Measurements from ENCODE around the gene NCBP1. TPM values are rescaled to one million over a fixed set of nuclear protein-coding genes. Genes with fewer than 3 reads are reported as not detected.

NCBP1 gene
- total RNA-seq, 2 donors from 2014 or later, result 16.1 to 28.7 TPM

GRCh38 chr9:97688654-97689053 lies 55.0 kb downstream of the NCBP1 start:
- H3K9me3 ChIP-seq, result no peaks in the 10 kb centered on the region
- no peaks in the 10 kb centered on the region for H3K27me3 ChIP-seq (replicated peaks; ENCODE audit: insufficient read depth)
- no peak for TF ChIP-seq CTCF (IDR thresholded peaks at IDR 0.05)
- no peak for DNase-seq (ENCODE audit: low spot score)
- peaks cover 39% of the 10 kb centered on the region for H3K36me3 ChIP-seq
- H3K4me1 ChIP-seq (ENCODE audit: control insufficient read depth in 1 of 2, low read depth in 2 of 2), result peaks cover 9 to 21% of the 10 kb centered on the region in 2 donors
- H3K27ac ChIP-seq, result peak overlapping the region in 1 of 2 donors; percentile 1
- no peak overlapping the region for H3K4me3 ChIP-seq
- no peak for ATAC-seq (ENCODE audit: insufficient number of reproducible peaks, low FRiP score, low read depth)

GRCh38 chr9:97689401-97690180 lies 56.0 kb downstream of the NCBP1 start:
- TF ChIP-seq CTCF (IDR thresholded peaks at IDR 0.05), result no peak
- peak overlapping the region; percentile 13 to 15 for H3K27ac ChIP-seq
- DNase-seq (ENCODE audit: low spot score) (no peak), ATAC-seq (ENCODE audit: insufficient number of reproducible peaks, low FRiP score, low read depth) (no peak)
- H3K27me3 ChIP-seq (replicated peaks; ENCODE audit: insufficient read depth), result no peaks in the 10 kb centered on the region
- H3K36me3 ChIP-seq, result peaks cover 31% of the 10 kb centered on the region
- no peak overlapping the region for H3K4me3 ChIP-seq
- no peaks in the 10 kb centered on the region for H3K9me3 ChIP-seq
- H3K4me1 ChIP-seq (ENCODE audit: control insufficient read depth in 1 of 2, low read depth in 2 of 2), result peaks cover 9 to 30% of the 10 kb centered on the region in 2 donors

- Histone ChIP-seq H3K36me3 (peaks cover 11% of the 10 kb centered on the region), H3K4me1 (ENCODE audit: control insufficient read depth in 1 of 2, low read depth in 2 of 2) (peaks cover 16 to 44% of the 10 kb centered on the region in 2 donors), H3K9me3 (no peaks in the 10 kb centered on the region), H3K27ac (no peak overlapping the region), H3K27me3 (replicated peaks; ENCODE audit: insufficient read depth) (no peaks in the 10 kb centered on the region), H3K4me3 (no peak overlapping the region)
- DNase-seq (ENCODE audit: low spot score), result no peak
- ATAC-seq (ENCODE audit: insufficient number of reproducible peaks, low FRiP score, low read depth), result no peak
- no peak for TF ChIP-seq CTCF (IDR thresholded peaks at IDR 0.05)
Measured at GRCh38 chr9:97694769-97695168, 61.1 kb downstream of the NCBP1 start.

- TF ChIP-seq CTCF (IDR thresholded peaks at IDR 0.05), result no peak
- Histone ChIP-seq H3K9me3 (no peaks in the 10 kb centered on the region), H3K27ac (no peak overlapping the region), H3K27me3 (replicated peaks; ENCODE audit: insufficient read depth) (no peaks in the 10 kb centered on the region), H3K4me1 (ENCODE audit: control insufficient read depth in 1 of 2, low read depth in 2 of 2) (peaks cover 13 to 37% of the 10 kb centered on the region in 2 donors), H3K36me3 (peaks cover 11% of the 10 kb centered on the region), H3K4me3 (peak overlapping the region; percentile 92)
- ATAC-seq (ENCODE audit: insufficient number of reproducible peaks, low FRiP score, low read depth) (no peak), DNase-seq (ENCODE audit: low spot score) (no peak)
Measured at GRCh38 chr9:97695390-97695789, 61.8 kb downstream of the NCBP1 start.

- H3K4me1 ChIP-seq (ENCODE audit: control insufficient read depth in 1 of 2, low read depth in 2 of 2), result peaks cover 13 to 36% of the 10 kb centered on the region in 2 donors
- H3K27ac ChIP-seq, result peak overlapping the region; percentile 85 to 95
- H3K36me3 ChIP-seq, result peaks cover 4% of the 10 kb centered on the region
- DNase-seq (ENCODE audit: low spot score) (no peak), ATAC-seq (ENCODE audit: insufficient number of reproducible peaks, low FRiP score, low read depth) (no peak)
- no peak for TF ChIP-seq CTCF (IDR thresholded peaks at IDR 0.05)
- H3K27me3 ChIP-seq (replicated peaks; ENCODE audit: insufficient read depth), result no peaks in the 10 kb centered on the region
- no peaks in the 10 kb centered on the region for H3K9me3 ChIP-seq
- peak overlapping the region; percentile 92 for H3K4me3 ChIP-seq
Measured at GRCh38 chr9:97695995-97696802, 62.6 kb downstream of the NCBP1 start.

All from thoracic aorta (tissue), 2 donors.